LoVo (cell line): Measurements from ENCODE around the gene SLC12A1.

Experiments used
- DNase-seq: peaks from one replicate; pipeline ENCODE4 v3.0.0-alpha.2; 2016; ENCODE audit warnings: low spot score

The SLC12A1 gene

DNA sequence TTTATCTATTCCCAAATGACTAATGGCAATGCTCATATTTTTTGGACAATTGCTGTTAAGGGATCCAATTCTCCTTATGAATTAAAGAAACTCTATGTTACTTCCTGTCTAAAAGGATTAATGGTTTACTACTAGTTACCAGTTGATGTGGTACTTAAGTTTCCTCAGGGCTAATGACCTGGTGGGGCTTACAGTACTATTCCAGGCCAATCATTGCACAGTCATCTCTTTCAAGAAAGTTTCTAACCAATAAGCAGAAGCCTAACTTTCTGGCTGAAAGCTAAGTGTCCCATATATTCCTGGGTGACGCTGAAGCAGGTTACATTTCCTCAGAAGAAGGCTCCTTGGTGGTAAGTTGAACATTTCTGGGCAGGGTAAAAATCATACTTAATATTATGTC is at the start of gene SLC12A1:
TSS of gene SLC12A1 (plus strand) at position 322 of the 400 bp plus-strand sequence. CDS start 1,418 bp downstream, outside the sequence.
- no peak for DNase-seq

DNA sequence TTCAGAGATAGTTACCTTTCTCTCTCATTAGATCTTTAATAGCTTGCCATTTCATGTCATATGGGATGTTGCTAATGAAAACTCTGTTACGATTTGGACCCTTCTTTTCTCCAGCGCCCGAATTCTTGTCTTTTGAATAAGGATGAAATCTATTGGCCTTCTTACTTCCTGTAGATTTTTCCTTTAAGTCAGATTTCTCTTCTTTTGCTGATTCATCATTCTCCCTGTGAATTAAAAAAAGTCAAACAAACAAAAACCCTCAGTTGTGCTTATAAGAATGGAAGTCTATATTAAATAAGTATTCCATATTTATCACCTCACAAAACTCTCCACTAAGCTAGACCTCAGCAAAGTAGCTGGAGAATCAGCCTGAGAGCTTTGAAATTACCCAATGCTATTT is 37.5 kb upstream of the SLC12A1 start:
- DNase-seq = no peak

DNA sequence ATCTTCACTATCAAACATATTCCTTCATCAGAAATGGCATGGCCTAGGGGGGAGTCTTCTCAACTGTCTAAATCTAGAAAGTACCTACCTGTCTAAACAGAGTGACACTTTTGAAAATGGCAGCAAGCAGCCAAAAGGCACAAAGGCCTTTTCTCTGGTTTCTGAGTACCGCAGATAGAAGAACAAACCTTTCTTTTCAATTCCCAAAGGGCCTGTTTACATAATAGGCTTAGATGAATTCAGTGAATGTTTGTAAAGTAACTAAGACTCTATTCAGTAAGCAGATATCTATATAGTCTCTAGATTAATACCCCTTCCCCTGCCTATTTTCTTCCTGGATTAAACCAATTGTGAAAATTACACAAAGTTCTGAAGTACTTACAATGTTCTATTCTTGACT is 35.1 kb upstream of the SLC12A1 start:
- DNase-seq = no peak

DNA sequence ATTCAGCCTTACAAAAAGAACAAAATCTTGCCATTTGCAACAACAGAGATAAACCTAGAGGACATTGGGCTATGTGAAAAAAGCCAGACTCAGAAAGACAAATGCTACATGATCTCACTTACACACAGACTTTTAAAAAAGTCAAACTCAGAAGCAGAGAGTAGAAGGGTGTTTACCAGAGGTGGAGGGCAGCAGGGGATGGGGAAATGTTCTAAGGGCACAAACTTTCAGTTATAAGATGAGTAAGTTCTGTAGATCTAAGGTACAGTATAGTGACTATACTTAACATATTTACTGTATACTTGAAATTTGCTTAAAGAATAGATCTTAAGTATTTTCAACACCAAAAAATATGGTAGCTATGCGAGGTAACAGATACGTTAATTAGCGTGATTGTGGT is 31.0 kb upstream of the SLC12A1 start:
- DNase-seq = no peak

DNA sequence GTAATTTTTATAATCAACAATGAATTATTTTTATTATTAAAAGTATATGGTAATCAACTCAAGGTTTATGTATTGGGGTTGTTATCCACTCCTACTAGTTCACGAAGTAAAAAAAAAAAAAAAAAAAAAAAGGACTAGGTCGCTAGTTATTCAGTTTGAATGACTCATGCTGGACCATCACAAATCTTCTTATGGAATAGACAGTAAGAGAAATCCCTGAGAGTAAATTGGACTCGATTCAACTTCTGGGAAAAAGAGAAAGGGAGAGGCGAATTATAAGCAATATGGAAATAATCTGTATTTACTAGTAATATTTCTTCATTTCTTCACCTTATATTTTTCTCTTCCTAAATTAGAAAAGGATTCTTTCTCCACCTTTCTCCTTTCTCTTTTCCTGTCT is 30.0 kb upstream of the SLC12A1 start:
- no peak for DNase-seq

DNA sequence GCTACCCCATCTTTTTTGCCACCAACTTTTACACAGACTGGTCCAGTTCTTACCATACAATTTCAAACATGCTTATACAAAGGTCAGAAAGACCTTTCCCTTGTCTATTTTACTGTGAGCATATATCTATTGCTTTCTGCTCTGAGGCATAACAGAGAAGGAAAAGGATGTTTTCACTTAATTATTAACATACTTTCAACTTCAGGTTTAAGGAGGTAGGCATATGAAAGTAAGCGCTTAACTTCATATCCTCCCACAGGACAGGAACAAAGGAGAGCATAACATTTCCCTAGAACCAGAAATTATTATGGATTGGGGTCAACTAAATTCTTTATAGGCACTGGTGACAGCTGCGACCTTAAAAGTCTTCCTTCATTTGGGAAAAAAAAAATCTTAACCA is 29.1 kb upstream of the SLC12A1 start:
- DNase-seq = no peak

DNA sequence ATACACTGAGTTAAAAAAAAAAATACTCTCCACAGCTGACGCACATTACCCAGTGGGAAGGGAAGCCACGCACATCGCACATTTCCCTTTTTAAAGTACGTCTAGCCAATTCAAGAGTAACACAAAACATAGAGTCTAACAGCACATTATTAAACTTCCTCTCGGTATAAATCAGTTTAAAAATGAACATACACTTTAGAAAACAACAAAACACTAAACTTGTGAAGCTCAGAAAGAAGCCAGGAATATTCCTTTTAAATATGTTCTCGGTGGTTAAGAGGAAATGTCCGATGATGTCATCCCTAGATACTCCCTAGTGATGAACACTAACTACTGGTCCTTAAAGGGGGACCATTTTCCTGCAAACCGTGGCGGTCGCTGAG is 28.7 kb upstream of the SLC12A1 start:
- no peak for DNase-seq

DNA sequence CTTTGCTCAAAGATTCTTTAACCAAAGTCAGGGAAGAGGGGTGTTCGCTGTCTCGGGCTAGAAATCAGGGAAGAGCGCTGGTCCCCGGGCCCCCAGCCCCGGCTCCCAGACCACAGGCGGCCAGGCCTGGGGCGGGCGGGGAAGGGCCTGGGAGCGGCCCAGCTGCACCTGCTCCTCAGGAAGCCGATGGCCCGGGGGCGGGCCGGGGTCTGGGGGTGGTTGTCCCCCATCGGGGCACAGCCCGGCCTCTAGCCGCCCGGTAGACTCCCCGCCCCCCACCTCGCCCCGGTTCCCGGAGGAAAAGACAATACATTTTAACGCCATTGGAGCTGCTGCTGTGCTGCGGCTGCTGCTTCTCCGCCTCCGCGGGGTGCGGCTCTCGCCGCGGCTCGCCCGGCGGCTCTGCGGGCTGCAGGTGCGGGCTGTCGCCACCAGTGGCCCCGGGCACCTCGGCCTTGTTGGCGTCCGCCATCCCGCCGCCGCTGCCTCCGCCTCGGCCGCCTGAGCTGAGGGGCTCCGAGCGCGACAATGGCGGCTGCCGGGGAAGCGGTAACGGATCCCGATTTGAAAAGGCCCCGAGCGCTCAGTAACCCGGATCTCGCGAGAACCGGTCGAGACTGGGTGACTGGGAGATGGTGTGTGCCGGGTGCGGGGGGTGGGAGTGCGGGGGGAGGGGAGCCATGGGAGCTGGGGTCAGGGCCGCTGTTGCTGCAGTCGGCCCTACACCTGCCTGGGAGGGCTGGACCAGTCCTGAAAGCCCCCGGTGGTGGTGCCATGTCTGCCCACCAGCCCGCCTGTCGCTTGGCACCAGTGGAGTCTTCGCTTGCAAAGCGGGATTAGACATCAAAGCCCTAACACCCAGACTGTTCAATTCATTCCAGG is 28.1 kb upstream of the SLC12A1 start, which contains the start of gene MYEF2:
TSS of gene MYEF2 (minus strand) at position 530 of the 882 bp plus-strand sequence. CDS start at position 472, 58 bp downstream.
- no peak for DNase-seq

DNA sequence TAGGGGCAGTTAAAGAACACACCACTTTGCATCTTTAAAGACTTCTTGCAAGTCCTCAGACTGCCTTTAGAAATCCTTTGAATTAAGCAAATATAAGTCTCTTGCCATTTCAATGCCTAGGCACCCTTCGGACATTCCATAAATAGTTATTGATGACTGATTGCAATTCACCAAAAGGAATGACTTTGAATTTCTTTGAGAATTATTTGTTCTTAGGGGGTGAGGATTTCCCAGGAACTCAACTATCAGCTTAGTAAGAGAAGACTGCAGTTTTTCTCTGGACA is 27.5 kb upstream of the SLC12A1 start:
- DNase-seq = no peak

DNA sequence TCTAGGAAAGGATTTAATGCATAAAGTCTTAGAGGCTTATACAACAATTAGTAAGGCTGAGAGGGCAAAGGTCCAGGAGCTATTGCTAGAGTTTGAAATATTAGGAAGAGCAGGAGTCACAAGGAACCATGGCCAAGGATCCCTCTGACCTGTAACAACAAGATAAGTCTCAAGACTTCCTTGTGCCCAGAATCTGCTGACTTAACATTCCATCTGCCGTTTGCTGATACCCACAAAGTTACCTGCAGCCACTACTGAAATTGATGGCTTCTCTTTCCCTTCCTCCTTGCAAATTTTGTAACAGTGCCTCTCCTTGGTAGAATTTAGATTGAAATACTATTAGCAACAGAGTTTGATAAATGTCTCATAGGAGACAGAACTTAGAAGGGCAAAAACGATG is 23.4 kb upstream of the SLC12A1 start:
- DNase-seq = no peak

DNA sequence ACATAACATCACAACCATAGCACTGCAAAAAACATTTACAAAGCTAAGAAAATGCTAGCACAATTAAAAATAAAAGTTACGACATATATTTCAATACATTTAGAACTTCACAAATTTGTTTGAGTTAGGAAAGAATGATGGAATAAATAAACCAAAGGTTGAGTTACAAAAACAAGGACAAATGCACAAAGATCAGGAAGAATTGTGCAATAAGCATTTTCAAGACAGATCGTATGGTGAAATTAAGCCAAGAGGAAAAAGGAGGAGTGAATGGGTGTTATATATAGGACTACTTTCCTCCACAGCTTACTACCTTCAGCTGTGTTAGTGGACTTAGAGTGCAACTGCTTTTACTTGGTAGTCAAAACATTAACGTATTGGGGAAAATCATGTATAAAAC is 20.6 kb upstream of the SLC12A1 start:
- DNase-seq = no peak

DNA sequence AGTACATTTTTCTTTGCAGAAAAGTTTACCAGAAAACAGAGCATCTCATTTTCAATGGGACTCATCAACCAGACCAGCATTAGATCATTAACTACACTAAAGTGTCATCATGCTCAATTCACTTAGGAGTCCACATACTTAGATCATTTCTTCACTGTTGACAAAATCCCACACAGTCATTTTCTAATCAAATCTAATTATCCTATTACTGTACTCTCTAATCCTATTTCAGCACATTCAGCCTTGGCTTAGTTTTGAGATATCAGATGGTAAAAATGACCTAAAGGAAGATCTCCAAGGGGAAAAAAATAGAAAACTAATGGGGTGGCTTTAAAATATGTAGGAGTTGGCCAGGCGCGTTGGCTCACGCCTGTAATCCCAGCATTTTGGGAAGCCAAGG is 19.8 kb upstream of the SLC12A1 start:
- DNase-seq = no peak

DNA sequence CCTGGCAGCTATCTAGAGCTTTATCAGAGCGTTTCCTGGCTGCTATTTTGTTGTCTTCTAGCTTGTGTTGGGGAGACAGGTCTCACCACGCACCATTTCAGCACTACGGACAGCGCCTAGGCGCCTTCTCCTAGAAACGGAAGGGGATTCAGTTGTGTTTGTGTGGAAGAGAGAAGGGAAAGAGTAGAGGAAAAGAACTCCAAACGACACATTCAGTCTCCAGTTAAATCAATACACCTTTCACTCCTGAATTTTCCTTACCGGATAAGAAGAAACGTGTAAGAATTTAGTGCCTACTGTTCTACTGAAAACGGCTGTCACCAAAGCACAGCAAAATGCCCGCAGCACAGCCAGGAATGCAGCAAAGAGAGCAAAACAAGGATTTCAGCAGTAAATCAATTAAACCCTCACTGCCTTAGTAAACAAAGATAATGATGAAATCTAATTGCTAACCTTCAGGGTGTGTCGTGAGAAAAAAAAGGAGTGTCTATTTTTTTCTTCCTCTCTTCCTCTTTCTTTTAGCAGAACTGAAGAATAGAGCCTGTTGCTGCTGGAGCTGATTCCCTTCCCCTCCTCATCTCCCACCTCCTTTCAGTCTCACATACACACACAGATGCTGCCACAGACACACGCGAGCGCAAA is 15.0 kb upstream of the SLC12A1 start:
- peak; percentile 54 for DNase-seq

DNA sequence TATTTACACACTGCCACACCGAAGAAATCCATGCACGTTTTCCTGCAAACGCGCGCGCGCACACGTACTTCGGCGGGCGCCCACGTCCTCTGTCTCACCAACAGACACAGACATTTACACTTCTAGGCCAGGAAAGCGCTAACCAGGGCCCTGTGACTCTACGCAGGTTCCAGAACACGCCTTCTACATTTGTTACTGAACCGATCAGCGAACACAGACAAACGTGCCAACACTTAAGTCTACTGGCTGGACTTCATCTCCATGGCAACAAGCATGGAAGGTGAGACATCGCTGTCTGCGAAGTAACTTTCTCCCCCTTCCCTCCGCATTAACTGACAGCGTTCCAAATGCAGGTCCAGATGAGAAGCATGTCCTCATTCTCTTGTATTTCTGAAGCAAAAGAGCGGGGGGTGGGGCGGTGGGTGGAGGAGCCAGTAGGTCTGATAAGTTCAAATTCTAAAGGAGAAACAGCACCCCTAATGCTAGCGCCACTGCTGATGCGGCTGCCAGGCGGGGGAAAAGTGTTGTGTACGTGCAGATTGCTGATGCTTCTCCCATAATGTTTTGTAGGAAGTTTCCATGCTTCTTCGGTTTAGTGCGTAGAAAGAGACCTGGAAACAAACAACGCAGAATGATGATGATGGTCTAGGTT is 14.4 kb upstream of the SLC12A1 start, which contains the start of gene CTXN2:
TSS of gene CTXN2 (plus strand) at position 92 of the 652 bp plus-strand sequence. CDS start 9,636 bp downstream, outside the sequence.
- no peak for DNase-seq

DNA sequence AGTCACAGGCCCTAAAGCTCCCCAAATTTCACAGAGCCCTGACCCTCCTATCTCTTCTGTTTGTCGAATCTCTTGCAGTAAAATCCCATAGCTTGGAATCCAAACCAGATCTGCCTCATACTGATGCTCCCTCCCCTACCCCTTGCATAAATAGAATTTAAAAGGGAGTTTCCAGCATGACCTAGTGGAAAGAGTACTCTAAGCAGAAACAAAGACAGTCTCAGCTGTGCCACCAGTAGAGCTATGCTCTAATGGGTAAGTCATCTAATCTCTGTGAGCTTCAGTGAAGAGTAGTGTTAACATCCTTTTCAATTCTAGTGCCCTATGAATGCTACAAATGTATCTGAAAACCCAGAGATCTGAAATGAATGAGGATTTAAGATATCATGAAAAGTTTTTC is 4.0 kb upstream of the SLC12A1 start:
- DNase-seq = no peak

DNA sequence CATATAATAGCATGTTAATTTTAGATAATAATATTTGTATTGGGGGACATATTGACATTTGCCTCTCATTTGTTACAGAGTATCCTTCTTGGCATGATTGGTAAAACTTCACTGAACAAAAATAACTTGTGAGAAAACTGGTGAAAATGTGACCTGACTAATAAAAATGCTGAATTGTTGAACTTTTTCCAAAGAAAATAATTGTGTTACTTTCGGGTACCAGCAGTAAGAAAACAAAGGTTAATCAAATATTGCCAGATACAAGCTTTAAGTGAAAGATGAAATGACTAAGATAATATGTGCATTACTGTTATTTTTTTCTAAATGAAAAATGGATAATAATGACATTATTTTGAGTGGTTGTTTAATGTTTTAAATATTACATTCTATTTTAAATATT is 15.2 kb downstream of the SLC12A1 start:
- no peak for DNase-seq

DNA sequence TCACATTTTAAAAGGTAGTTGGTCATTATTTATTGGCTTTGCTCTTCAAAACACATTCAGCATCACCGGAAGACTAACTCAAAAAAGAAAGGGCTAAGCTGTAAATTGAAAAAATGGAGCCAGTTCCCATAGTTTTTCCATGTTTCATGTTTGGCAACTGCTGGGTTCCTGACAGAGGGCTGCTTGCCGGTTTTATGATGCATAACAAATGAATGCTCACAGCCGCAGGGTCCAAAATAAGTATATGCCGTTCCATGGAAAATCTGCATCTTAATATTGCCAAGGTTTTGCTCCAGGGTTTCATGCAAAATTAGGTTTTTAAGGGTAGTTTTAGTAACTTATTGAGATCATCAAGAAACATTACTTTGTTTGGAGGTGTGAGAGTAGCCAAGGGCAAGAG is 15.8 kb downstream of the SLC12A1 start:
- no peak for DNase-seq

DNA sequence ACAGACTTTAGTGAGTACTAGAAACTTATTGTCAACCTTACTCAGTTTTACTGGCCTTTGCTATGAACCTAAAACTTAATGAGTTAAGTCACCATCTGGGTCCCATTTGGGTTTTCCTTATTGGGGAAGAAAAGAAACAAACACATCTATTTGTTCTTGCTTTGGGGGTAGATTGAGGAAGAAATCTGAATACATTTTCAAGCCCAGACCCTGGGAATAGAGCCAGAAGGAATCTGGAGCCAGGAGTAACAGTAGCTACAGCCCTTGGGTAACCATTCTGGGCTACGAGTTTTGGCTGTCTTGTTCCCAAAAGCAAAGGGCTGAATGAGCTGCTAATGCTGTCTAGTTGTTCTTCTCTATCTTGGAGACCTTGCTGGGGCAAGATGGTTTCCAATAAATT is 16.5 kb downstream of the SLC12A1 start:
- no peak for DNase-seq

DNA sequence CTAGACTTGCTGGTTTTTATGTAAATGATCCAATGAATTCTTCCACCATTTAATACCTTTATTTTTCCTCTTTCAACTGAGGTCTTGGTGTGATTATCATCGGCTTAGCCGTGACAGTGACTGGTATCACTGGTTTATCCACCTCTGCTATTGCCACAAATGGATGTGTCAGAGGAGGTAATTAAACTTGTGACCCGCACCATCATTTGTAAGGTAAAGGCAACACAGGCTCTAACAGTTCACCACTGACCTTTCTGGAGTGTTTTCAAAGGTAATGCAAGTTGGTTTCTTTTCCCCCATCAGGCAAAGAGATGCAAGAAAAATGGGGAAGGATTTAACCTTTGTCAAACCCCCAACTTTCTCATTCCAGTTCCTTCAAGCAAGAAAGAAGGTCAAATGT is 19.7 kb downstream of the SLC12A1 start:
- DNase-seq = no peak

DNA sequence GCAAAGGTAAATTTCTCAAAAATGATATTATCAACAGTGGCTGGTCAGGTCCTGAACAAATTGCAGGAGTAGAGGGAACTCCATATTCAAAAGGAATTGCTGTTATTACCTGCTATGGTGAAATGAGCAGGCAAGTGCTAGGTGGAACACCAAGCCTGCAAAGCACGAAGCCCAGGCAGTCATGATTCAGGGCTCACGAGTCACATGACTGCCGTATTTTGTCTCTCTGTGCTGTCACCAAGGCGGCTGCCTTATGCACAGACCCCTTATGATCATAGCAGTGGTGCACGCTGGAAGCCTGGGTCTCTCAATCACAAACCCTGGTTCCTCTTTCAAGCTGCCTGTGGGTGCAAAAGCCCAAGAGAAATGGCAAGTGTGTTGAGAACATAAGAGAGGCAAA is 24.4 kb downstream of the SLC12A1 start:
- no peak for DNase-seq

DNA sequence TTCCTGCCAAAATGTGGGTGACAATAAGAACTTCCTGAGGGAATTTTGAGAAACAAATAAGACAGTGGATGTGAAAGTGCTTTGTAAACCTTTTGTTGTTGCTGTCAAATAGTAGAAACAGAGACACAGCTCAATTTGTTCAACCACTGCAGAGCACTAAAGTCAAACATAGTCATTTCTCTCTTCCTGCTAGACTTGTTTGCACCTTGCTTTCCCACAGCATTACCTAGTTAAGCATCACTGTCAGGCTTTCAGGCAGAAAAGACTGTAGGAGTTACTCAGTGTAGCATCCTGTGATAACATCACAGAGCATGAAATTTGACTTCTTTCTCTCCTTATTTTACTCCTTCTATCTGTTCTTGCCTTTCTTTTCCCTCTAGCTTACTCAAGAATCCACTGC is 27.1 kb downstream of the SLC12A1 start:
- no peak for DNase-seq

DNA sequence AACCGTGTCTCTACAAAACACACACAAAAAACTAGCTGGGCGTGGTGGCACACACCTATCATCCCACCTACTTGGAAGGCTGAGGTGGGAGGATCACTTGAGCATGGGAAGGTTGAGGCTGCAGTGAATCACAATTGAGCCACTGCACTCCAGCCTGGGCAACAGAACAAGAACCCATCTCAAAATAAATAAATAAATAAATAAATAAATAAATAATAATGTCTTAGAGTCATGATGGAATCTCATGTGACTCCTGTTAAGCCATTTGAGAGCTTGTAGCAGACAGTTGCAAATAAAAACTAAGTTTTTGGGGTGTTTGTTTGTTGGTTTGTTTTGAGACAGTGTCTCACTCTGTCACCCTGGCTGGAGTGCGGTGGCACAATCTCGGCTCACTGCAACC is 33.2 kb downstream of the SLC12A1 start:
- DNase-seq = no peak

DNA sequence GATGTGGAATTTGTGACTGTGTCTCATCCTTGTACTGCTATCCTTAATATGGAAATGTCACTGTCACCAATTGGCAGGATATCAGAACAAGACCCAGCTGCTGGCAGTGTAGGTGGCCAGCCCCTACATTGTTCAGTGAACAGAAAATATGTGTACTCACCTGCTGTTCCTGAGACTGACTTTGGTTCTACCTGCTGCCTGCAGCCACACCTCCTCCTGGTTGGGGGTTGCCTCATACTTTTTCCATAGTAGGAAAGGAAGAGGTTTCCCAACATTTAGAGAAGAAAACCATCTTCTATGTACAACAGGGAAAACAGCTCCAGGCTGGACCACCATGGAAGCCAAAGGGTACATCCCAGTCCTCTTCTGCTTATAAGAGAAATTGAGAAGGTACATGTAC is 35.9 kb downstream of the SLC12A1 start:
- DNase-seq = no peak
